Body of pancreas (tissue), 4 donors: ENCODE results near the gene SLN.

Experiments
- POLR2A ChIP-seq, 3 donors: fragments of 450-650 bp; IDR thresholded peaks; one replicate each; pipeline ENCODE4 v1.6.1; 2016; ENCODE audit warnings: antibody characterized with exemption in 3 of 3, mild to moderate bottlenecking in 2 of 3
- TF ChIP-seq, protein P1 (sequence below), 7 experiments: fragments of 450-650 bp in 4 of 7; fragments of 200-600 bp in 3 of 7; sonication (generic) in 3 of 7; IDR thresholded peaks; one replicate each; pipeline ENCODE4 v1.5.1; 2016 to 2019; ENCODE audit warnings: antibody characterized with exemption in 7 of 7

DNA sequence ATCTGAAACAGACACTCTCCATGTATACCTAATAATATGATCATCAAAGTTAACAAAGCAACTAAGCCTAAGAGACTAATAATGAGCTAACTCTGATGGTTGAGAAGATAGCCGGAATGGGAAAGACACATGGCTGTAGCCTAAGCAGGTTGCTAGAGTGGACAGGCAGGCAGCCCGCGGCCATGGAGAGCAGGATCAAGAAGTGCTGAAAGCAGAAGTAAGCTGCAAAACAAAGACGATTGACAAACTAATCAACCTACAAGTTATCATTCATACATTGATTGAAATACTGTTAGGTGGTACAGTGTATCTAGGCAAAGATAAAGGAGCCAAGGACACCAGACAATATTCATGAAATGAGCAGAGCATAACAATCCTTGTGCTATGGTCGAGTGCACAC lies 29.3 kb downstream of the SLN start:
- TF ChIP-seq, protein P1, sequence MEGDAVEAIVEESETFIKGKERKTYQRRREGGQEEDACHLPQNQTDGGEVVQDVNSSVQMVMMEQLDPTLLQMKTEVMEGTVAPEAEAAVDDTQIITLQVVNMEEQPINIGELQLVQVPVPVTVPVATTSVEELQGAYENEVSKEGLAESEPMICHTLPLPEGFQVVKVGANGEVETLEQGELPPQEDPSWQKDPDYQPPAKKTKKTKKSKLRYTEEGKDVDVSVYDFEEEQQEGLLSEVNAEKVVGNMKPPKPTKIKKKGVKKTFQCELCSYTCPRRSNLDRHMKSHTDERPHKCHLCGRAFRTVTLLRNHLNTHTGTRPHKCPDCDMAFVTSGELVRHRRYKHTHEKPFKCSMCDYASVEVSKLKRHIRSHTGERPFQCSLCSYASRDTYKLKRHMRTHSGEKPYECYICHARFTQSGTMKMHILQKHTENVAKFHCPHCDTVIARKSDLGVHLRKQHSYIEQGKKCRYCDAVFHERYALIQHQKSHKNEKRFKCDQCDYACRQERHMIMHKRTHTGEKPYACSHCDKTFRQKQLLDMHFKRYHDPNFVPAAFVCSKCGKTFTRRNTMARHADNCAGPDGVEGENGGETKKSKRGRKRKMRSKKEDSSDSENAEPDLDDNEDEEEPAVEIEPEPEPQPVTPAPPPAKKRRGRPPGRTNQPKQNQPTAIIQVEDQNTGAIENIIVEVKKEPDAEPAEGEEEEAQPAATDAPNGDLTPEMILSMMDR (IDR thresholded peaks at IDR 0.05), result no peak
- no peak for TF ChIP-seq POLR2A (IDR thresholded peaks at IDR 0.05)
